G401 (cell line): Measurements from ENCODE around the gene SLC25A45. TPM values are rescaled to one million over a fixed set of nuclear protein-coding genes. Genes with fewer than 3 reads are reported as not detected.

Experiments
- DNase-seq: peaks from one replicate; pipeline ENCODE4 v3.0.0-alpha.2; 2015; ENCODE audit warnings: low spot score
- in situ Hi-C: cut with HindIII; loops from 2 replicates; pipeline ENCODE4 v1.10.0; 2016; ENCODE audit warnings: low sequenced_read_pairs, mixed read lengths
- total RNA-seq: library from RNA; depleted of rRNA; stranded (reverse); fragments of >200 nt; shearing (Covaris generic); gene quantifications from 2 replicates; pipeline ENCODE4 v1.2.3, GENCODE V29; 2014; rRNA removed

SLC25A45 gene
- total RNA-seq = 1.1 TPM in 1 of 2 replicates, not detected in the other

GRCh38 chr11:65382033-65382803 is at the start of gene SLC25A45:
SLC25A45 (minus strand) TSS chr11:65382646; CDS start chr11:65381951, 695 bp downstream.
- peak; percentile 71 for DNase-seq
- in situ Hi-C loops = no loop called here

GRCh38 chr11:65431451-65432099 is 49.1 kb upstream of the SLC25A45 start:
- peak; percentile 33 for DNase-seq
- in situ Hi-C loops = no loop called here

GRCh38 chr11:65430406-65431217 is 48.2 kb upstream of the SLC25A45 start:
- in situ Hi-C loops = no loop called here
- DNase-seq = peak; percentile 55

- DNase-seq = peak; percentile 71
- in situ Hi-C loops = no loop called here
Measured at GRCh38 chr11:65429724-65430405, 47.4 kb upstream of the SLC25A45 start.

- in situ Hi-C loops = no loop called here
- DNase-seq = peak; percentile 75
Measured at GRCh38 chr11:65429068-65429681, 46.7 kb upstream of the SLC25A45 start.

GRCh38 chr11:65428578-65429067 is 46.2 kb upstream of the SLC25A45 start:
- in situ Hi-C loops = no loop called here

GRCh38 chr11:65427691-65428577 is 45.5 kb upstream of the SLC25A45 start:
- DNase-seq = peak; percentile 69
- in situ Hi-C loops = no loop called here

More at GRCh38 chr11:65428578-65429067, 46.2 kb upstream of the SLC25A45 start:
- no peak for DNase-seq

GRCh38 chr11:65426839-65427690 is 44.6 kb upstream of the SLC25A45 start:
- in situ Hi-C loops = no loop called here
- peak; percentile 87 for DNase-seq

- peak; percentile 63 for DNase-seq
- in situ Hi-C loops = no loop called here
Measured at GRCh38 chr11:65425971-65426838, 43.8 kb upstream of the SLC25A45 start.

- in situ Hi-C loops = no loop called here
Measured at GRCh38 chr11:65425105-65425970, 42.9 kb upstream of the SLC25A45 start.

GRCh38 chr11:65424205-65425104 is 42.0 kb upstream of the SLC25A45 start:
- in situ Hi-C loops = no loop called here
- DNase-seq = peak; percentile 53

More at GRCh38 chr11:65425105-65425970, 42.9 kb upstream of the SLC25A45 start:
- peak; percentile 81 for DNase-seq

- DNase-seq = peak; percentile 49
- in situ Hi-C loops = no loop called here
Measured at GRCh38 chr11:65423516-65424204, 41.2 kb upstream of the SLC25A45 start.
